Neural cell (in vitro differentiated cells): ENCODE data around the gene GALNT1. TPM values are rescaled to one million over a fixed set of nuclear protein-coding genes. Genes with fewer than 3 reads are reported as not detected.

Experiments used
- H2AFZ ChIP-seq: fragments of 200-600, 300-800 bp; sonication (generic), shearing (Covaris generic); 2 replicates; pipeline ENCODE4 v1.6.0; 2014; ENCODE audit warnings: low read depth, mild to moderate bottlenecking, antibody characterized with exemption, low read length, moderate library complexity
- H3F3A ChIP-seq: fragments of 200-600 bp; shearing (Covaris generic); 2 replicates; pipeline ENCODE4 v1.6.1; 2016; ENCODE audit warnings: mild to moderate bottlenecking, moderate library complexity, mixed read lengths, antibody characterized with exemption, low read length; ENCODE audit not compliant: insufficient read depth, poor library complexity, severe bottlenecking
- H3K27ac ChIP-seq: fragments of 200-600, 300-800 bp; sonication (generic), shearing (Covaris generic); 2 replicates; pipeline ENCODE4 v1.5.1; 2014; ENCODE audit warnings: mild to moderate bottlenecking, low read length, moderate library complexity
- H3K27me3 ChIP-seq: fragments of 300-800, 200-600 bp; sonication (generic), shearing (Covaris generic); 2 replicates; pipeline ENCODE4 v1.6.0; 2014; ENCODE audit warnings: mild to moderate bottlenecking, low read depth, low read length, moderate library complexity; ENCODE audit not compliant: insufficient read depth
- H3K36me3 ChIP-seq: fragments of 300-800, 200-600 bp; sonication (generic), shearing (Covaris generic); 2 replicates; pipeline ENCODE4 v1.5.1; 2014; ENCODE audit warnings: mild to moderate bottlenecking, antibody characterized with exemption, low read length, moderate library complexity; ENCODE audit not compliant: insufficient read depth
- H3K4me2 ChIP-seq: fragments of 300-800, 200-600 bp; sonication (generic), shearing (Covaris generic); 2 replicates; pipeline ENCODE4 v1.6.0; 2014; ENCODE audit warnings: mild to moderate bottlenecking, low read length
- H3K4me3 ChIP-seq: fragments of 300-800, 200-600 bp; sonication (generic), shearing (Covaris generic); 2 replicates; pipeline ENCODE4 v1.5.1; 2014; ENCODE audit warnings: mild to moderate bottlenecking, low read length, moderate library complexity
- H3K79me2 ChIP-seq: fragments of 200-600 bp; shearing (Covaris generic); replicated peaks from 2 replicates; pipeline ENCODE4 v1.6.0; 2014; ENCODE audit warnings: mild to moderate bottlenecking, low read length, moderate library complexity; ENCODE audit not compliant: insufficient read depth
- H3K9ac ChIP-seq: fragments of 300-800, 200-600 bp; sonication (generic), shearing (Covaris generic); 2 replicates; pipeline ENCODE4 v1.6.1; 2016; ENCODE audit warnings: mild to moderate bottlenecking, low read length, mixed read lengths
- H3K9me2 ChIP-seq: fragments of 200-600 bp; shearing (Covaris generic); 2 replicates; pipeline ENCODE4 v1.6.1; 2016; ENCODE audit warnings: mild to moderate bottlenecking, low read length, mixed read lengths; ENCODE audit not compliant: insufficient read depth
- H3K9me3 ChIP-seq: fragments of 200-600, 300-800 bp; sonication (generic), shearing (Covaris generic); 2 replicates; pipeline ENCODE4 v1.6.1; 2016; ENCODE audit warnings: mild to moderate bottlenecking, mixed run types, low read length, moderate library complexity, mixed read lengths
- H4K20me1 ChIP-seq: fragments of 200-600 bp; shearing (Covaris generic); 2 replicates; pipeline ENCODE4 v1.6.1; 2016; ENCODE audit warnings: mild to moderate bottlenecking, mixed run types; ENCODE audit not compliant: insufficient read depth
- EP300 ChIP-seq: fragments of 450-650 bp; conservative IDR thresholded peaks from 2 replicates; pipeline ENCODE4 v1.6.1; 2014; ENCODE audit warnings: antibody characterized with exemption, mild to moderate bottlenecking, moderate library complexity; ENCODE audit not compliant: poor library complexity, severe bottlenecking
- EZH2 ChIP-seq: fragments of 200-600, 300-800 bp; shearing (Covaris generic), sonication (generic); IDR thresholded peaks from 2 replicates; pipeline ENCODE4 v1.6.1; 2014; ENCODE audit warnings: antibody characterized with exemption, low read length, borderline replicate concordance, mild to moderate bottlenecking; ENCODE audit not compliant: insufficient read depth, poor library complexity, severe bottlenecking
- MXI1 ChIP-seq: fragments of 450-650 bp; conservative IDR thresholded peaks from 2 replicates; pipeline ENCODE4 v1.6.1; 2014; ENCODE audit warnings: antibody characterized with exemption, mild to moderate bottlenecking; ENCODE audit not compliant: poor library complexity, severe bottlenecking
- POLR2AphosphoS5 ChIP-seq: IDR thresholded peaks from 2 replicates; pipeline ENCODE4 v1.6.1; 2012
- RAD21 ChIP-seq: fragments of 450-650 bp; conservative IDR thresholded peaks from 2 replicates; pipeline ENCODE4 v1.6.1; 2014; ENCODE audit warnings: antibody characterized with exemption, mild to moderate bottlenecking, moderate library complexity
- REST ChIP-seq: IDR thresholded peaks from 2 replicates; pipeline ENCODE4 v1.6.1; 2012; ENCODE audit warnings: borderline replicate concordance
- SMC3 ChIP-seq: fragments of 450-650 bp; conservative IDR thresholded peaks from 2 replicates; pipeline ENCODE4 v1.6.1; 2014; ENCODE audit warnings: antibody characterized with exemption, mild to moderate bottlenecking, moderate library complexity; ENCODE audit not compliant: poor library complexity
- TAF1 ChIP-seq: IDR thresholded peaks from 2 replicates; pipeline ENCODE4 v1.6.1; 2012; ENCODE audit warnings: low read depth
- polyA plus RNA-seq: library from polyadenylated mRNA; depleted of rRNA; stranded (reverse); fragments of >200 nt; gene quantifications from 2 replicates; pipeline ENCODE4 v1.2.3, GENCODE V29; 2014
- TF ChIP-seq, protein P1 (sequence below): fragments of 450-650 bp; IDR thresholded peaks from 2 replicates; pipeline ENCODE4 v1.5.1; 2014; ENCODE audit warnings: antibody characterized with exemption, mild to moderate bottlenecking, moderate library complexity; ENCODE audit not compliant: poor library complexity, severe bottlenecking

Gene GALNT1
- polyA plus RNA-seq, 1 donor from 2014 or later, result 103 TPM

DNA sequence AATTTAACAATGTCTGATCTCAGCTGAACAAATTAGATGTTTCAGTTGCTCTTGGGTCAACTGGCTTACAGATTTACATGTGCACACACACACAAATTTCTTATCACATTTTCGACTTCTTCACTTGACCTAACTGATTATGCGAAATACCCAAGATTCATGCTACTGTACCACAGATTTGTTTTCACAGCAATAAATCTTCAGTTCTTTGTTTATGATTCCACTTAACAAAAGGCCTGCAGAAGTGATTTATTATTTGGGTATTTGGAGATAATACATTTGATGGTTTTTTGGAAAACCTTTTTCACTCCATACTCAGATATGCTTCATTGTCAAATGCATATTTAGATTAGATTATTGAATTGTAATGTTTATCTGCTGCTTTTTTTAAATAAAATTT lies 129.0 kb downstream of the GALNT1 start:
- Histone ChIP-seq H3F3A (no peaks in the 10 kb centered on the region), H3K9me3 (no peaks in the 10 kb centered on the region), H2AFZ (no peak overlapping the region), H3K27ac (no peak overlapping the region), H3K36me3 (no peaks in the 10 kb centered on the region), H3K9me2 (no peaks in the 10 kb centered on the region), H3K9ac (no peak overlapping the region), H3K79me2 (no peaks in the 10 kb centered on the region), H4K20me1 (no peaks in the 10 kb centered on the region), H3K4me2 (no peak overlapping the region), H3K4me3 (no peak overlapping the region), H3K27me3 (no peaks in the 10 kb centered on the region)
- no peak for TF ChIP-seq RAD21
- TF ChIP-seq, protein P1, sequence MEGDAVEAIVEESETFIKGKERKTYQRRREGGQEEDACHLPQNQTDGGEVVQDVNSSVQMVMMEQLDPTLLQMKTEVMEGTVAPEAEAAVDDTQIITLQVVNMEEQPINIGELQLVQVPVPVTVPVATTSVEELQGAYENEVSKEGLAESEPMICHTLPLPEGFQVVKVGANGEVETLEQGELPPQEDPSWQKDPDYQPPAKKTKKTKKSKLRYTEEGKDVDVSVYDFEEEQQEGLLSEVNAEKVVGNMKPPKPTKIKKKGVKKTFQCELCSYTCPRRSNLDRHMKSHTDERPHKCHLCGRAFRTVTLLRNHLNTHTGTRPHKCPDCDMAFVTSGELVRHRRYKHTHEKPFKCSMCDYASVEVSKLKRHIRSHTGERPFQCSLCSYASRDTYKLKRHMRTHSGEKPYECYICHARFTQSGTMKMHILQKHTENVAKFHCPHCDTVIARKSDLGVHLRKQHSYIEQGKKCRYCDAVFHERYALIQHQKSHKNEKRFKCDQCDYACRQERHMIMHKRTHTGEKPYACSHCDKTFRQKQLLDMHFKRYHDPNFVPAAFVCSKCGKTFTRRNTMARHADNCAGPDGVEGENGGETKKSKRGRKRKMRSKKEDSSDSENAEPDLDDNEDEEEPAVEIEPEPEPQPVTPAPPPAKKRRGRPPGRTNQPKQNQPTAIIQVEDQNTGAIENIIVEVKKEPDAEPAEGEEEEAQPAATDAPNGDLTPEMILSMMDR, result no peak
- TF ChIP-seq MXI1, result no peak
- TF ChIP-seq EZH2, result no peak
- TF ChIP-seq POLR2AphosphoS5, result no peak
- TF ChIP-seq REST, result no peak
- no peak for TF ChIP-seq TAF1
- no peak for TF ChIP-seq SMC3
- no peak for TF ChIP-seq EP300

DNA sequence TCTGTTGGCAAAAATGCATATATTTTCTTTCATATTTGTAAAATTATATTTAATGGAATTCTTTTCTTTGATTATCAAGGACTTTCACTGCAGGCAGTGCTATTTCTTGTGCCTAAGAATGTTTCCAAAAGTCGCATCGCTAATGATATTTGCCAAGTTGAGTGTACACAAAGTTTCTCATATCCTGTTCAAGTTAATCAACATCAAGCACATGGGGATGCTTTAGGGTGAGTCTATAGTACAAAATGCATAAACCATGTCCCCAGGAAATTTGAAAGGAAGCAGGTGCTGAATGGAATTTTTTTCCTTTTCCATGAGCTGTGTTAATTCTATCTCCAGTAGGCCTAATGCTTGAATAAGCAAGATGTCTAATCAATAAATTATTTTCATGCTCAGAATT lies 129.7 kb downstream of the GALNT1 start:
- Histone ChIP-seq H3K9me3 (no peaks in the 10 kb centered on the region), H3K27ac (no peak overlapping the region), H3K9ac (no peak overlapping the region), H3K27me3 (no peaks in the 10 kb centered on the region), H3K9me2 (no peaks in the 10 kb centered on the region), H3K4me3 (no peak overlapping the region), H2AFZ (no peak overlapping the region), H3K4me2 (no peak overlapping the region), H3K36me3 (no peaks in the 10 kb centered on the region), H3K79me2 (no peaks in the 10 kb centered on the region), H4K20me1 (no peaks in the 10 kb centered on the region), H3F3A (no peaks in the 10 kb centered on the region)
- TF ChIP-seq EP300 (no peak), RAD21 (no peak), SMC3 (no peak), MXI1 (no peak), EZH2 (no peak), REST (no peak), POLR2AphosphoS5 (no peak), TAF1 (no peak)
- TF ChIP-seq, protein P1, result no peak
